Measurements from ENCODE around the gene EPHA8.

Gene EPHA8

GRCh38 chr1:22651941-22652856, 88.9 kb downstream of the EPHA8 start:
- DNase-seq, result no peak

GRCh38 chr1:22652881-22653316, 89.6 kb downstream of the EPHA8 start, which contains the start of gene C1QB:
Gene C1QB, plus strand, starts transcription at chr1:22653236. Its CDS starts 6,227 bp downstream, at chr1:22659463.
- DNase-seq, result no peak

All from NCI-H345 (cell line).